OCI-LY3 (cell line): ENCODE data around the gene NOC2L.

Source experiments
- H2AFZ ChIP-seq: fragments of 200-600, 300-600 bp; shearing (Covaris generic); 2 replicates; pipeline ENCODE4 v1.6.0; 2014; ENCODE audit warnings: antibody characterized with exemption, low read depth, low read length
- H3K27ac ChIP-seq: fragments of 200-600, 300-600 bp; sonication (generic); 2 replicates; pipeline ENCODE4 v1.5.1; 2014; ENCODE audit warnings: mild to moderate bottlenecking, low read length, moderate library complexity, mixed read lengths
- H3K27me3 ChIP-seq: fragments of 200-600, 300-600 bp; sonication (generic); 2 replicates; pipeline ENCODE4 v1.6.1; 2014; ENCODE audit warnings: low read depth, low read length, mixed read lengths
- H3K36me3 ChIP-seq: fragments of 200-600, 300-600 bp; sonication (generic); replicated peaks from 2 replicates; pipeline ENCODE3; 2014; ENCODE audit warnings: low read depth, low read length, mixed read lengths
- H3K4me1 ChIP-seq: fragments of 300-600, 200-600 bp; sonication (generic); 2 replicates; pipeline ENCODE4 v1.6.1; 2014; ENCODE audit warnings: low read length, mixed read lengths
- H3K4me2 ChIP-seq: fragments of 200-600, 300-600 bp; sonication (generic); 2 replicates; pipeline ENCODE4 v1.6.1; 2014; ENCODE audit warnings: low read length, mixed read lengths
- H3K4me3 ChIP-seq: fragments of 300-600, 200-600 bp; sonication (generic); 2 replicates; pipeline ENCODE4 v1.5.1; 2014; ENCODE audit warnings: antibody characterized with exemption, mild to moderate bottlenecking, low read length, moderate library complexity
- H3K79me2 ChIP-seq: fragments of 300-600, 200-600 bp; shearing (Covaris generic); 2 replicates; pipeline ENCODE4 v1.6.1; 2014; ENCODE audit warnings: mild to moderate bottlenecking, low read length, mixed read lengths
- H3K9ac ChIP-seq: fragments of 300-600, 200-600 bp; shearing (Covaris generic); 2 replicates; pipeline ENCODE4 v1.6.0; 2014; ENCODE audit warnings: mild to moderate bottlenecking, low read length, moderate library complexity
- H3K9me3 ChIP-seq: fragments of 200-600, 300-600 bp; shearing (Covaris generic); 2 replicates; pipeline ENCODE4 v1.6.1; 2014; ENCODE audit warnings: low read length, mixed read lengths; ENCODE audit not compliant: insufficient read depth
- H4K20me1 ChIP-seq: fragments of 200-600, 300-600 bp; sonication (generic); 2 replicates; pipeline ENCODE4 v1.6.1; 2016; ENCODE audit warnings: low read length, mixed read lengths; ENCODE audit not compliant: insufficient read depth
- EZH2phosphoT487 ChIP-seq: fragments of 200-600 bp; shearing (Covaris generic); IDR thresholded peaks from 2 replicates; pipeline ENCODE4 v1.6.1; 2018; ENCODE audit warnings: antibody characterized with exemption, mixed run types, low read depth
- TF ChIP-seq, protein P1 (sequence below): fragments of 200-600, 300-600 bp; sonication (generic); IDR thresholded peaks from 2 replicates; pipeline ENCODE4 v1.5.1; 2014; ENCODE audit warnings: antibody characterized with exemption, low read length, low read depth

Gene NOC2L

DNA sequence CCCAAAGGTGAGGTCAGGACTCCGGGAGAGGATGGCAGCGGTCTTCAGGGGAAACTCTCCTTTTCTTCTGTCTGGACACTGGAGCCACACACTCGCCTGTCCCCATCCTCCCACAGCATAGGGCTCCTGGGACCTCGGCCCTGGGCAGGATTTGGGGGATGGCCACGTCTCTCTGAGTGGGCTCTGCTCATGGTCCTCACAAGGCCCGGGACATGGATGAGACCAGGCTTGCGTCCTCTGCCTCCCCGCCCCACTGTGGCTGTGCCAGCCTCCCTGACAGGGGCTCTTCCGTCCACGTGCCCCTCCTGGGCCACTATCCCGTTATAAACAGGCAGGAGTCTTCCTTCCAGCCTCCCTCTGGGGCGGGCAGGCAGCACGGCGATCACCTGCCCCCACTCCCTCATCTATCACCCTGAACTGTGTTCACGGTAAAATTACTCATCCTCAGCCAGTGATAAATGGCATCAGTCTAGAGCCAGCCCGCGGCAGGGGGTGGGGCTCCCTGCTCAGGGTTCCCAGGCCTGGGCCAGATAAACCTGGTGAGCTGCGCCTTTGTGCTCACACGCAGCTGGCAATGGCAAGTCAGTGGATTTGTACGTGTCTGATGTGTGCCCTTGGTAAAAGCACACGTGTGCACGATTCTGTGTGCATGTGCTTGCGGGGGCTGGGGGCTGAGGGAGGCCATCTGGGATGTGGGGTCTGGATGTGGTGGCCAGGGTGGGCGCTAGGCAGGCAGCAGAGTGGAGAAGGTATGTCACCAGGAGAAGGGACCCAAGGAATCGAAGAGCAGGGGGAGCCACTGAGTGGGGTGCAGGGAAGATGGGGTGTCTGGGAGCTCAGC, 48.0 kb downstream of the NOC2L start:
- no peak overlapping the region for H2AFZ ChIP-seq
- H3K79me2 ChIP-seq, result no peaks in the 10 kb centered on the region
- H3K9me3 ChIP-seq, result no peaks in the 10 kb centered on the region
- no peaks in the 10 kb centered on the region for H3K4me1 ChIP-seq
- H3K36me3 ChIP-seq, result no peaks in the 10 kb centered on the region
- H3K27ac ChIP-seq, result no peak overlapping the region
- H3K4me2 ChIP-seq, result no peak overlapping the region
- no peak overlapping the region for H3K9ac ChIP-seq
- H3K4me3 ChIP-seq, result no peak overlapping the region
- no peaks in the 10 kb centered on the region for H4K20me1 ChIP-seq
- peaks cover 16% of the 10 kb centered on the region for H3K27me3 ChIP-seq
- no peak for TF ChIP-seq EZH2phosphoT487
- TF ChIP-seq, protein P1, sequence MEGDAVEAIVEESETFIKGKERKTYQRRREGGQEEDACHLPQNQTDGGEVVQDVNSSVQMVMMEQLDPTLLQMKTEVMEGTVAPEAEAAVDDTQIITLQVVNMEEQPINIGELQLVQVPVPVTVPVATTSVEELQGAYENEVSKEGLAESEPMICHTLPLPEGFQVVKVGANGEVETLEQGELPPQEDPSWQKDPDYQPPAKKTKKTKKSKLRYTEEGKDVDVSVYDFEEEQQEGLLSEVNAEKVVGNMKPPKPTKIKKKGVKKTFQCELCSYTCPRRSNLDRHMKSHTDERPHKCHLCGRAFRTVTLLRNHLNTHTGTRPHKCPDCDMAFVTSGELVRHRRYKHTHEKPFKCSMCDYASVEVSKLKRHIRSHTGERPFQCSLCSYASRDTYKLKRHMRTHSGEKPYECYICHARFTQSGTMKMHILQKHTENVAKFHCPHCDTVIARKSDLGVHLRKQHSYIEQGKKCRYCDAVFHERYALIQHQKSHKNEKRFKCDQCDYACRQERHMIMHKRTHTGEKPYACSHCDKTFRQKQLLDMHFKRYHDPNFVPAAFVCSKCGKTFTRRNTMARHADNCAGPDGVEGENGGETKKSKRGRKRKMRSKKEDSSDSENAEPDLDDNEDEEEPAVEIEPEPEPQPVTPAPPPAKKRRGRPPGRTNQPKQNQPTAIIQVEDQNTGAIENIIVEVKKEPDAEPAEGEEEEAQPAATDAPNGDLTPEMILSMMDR, result no peak

DNA sequence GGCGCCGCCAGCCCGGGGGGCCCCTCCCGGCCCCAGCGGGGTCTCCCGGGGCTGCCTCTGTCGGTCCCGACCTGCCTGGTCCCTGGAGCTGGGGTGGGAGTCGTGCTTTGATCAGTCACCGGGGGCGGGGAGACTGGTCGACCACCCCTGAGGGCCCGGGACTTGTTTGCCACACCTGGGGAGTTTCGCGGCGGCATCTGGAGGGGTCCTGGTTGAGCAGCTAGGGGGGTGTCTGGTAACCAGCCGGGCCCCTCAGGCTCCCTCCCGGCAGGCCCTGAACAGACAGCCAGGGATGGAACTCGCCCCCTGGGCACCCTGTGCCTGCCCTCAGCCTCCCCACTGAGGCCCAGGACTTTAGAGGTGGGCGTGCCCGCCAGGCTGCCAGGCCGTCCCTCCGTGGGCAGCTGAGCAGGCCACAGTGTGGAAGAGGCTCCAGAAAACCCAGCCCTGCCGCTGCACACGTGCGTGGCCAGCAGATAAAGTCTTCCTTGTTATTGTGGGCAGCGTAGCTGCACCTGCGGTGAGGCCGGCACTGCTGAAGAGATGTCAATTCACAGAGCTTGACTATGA, 48.7 kb downstream of the NOC2L start:
- no peak overlapping the region for H3K4me3 ChIP-seq
- no peak overlapping the region for H3K27ac ChIP-seq
- no peaks in the 10 kb centered on the region for H4K20me1 ChIP-seq
- H3K79me2 ChIP-seq, result no peaks in the 10 kb centered on the region
- H3K9ac ChIP-seq, result no peak overlapping the region
- peaks cover 15% of the 10 kb centered on the region for H3K27me3 ChIP-seq
- no peak overlapping the region for H3K4me2 ChIP-seq
- H3K4me1 ChIP-seq, result no peaks in the 10 kb centered on the region
- H2AFZ ChIP-seq, result no peak overlapping the region
- TF ChIP-seq EZH2phosphoT487, result no peak
- TF ChIP-seq, protein P1, result no peak
- no peaks in the 10 kb centered on the region for H3K36me3 ChIP-seq
- no peaks in the 10 kb centered on the region for H3K9me3 ChIP-seq

DNA sequence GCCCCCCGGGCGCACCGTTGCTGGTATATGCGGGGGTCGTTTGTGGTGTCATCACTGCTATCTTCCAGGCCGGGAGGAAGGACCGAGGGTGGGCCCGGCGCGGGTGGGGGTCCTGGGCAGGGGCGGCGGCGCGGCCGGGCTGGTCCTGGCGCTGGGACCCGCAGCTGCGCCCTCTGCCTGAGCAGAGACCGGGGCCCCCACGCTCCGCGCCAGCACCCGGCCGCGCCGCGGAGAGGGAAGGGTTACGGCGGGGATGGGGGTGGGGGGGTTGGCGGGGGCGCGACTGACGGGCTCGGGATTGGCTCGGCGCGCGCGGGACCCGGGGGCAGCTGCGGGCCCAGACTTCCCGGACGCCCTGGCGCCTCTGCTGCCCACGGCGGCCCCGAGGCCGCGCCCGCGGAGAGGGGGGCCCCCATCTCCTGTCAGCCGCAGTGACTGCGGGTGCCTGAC, 49.2 kb downstream of the NOC2L start:
- Histone ChIP-seq H3K27ac (no peak overlapping the region), H3K9me3 (no peaks in the 10 kb centered on the region), H3K4me1 (no peaks in the 10 kb centered on the region), H3K36me3 (no peaks in the 10 kb centered on the region), H3K4me2 (no peak overlapping the region), H3K27me3 (peaks cover 13% of the 10 kb centered on the region), H3K79me2 (no peaks in the 10 kb centered on the region), H2AFZ (no peak overlapping the region), H4K20me1 (no peaks in the 10 kb centered on the region), H3K9ac (no peak overlapping the region), H3K4me3 (no peak overlapping the region)
- TF ChIP-seq, protein P1, result no peak

DNA sequence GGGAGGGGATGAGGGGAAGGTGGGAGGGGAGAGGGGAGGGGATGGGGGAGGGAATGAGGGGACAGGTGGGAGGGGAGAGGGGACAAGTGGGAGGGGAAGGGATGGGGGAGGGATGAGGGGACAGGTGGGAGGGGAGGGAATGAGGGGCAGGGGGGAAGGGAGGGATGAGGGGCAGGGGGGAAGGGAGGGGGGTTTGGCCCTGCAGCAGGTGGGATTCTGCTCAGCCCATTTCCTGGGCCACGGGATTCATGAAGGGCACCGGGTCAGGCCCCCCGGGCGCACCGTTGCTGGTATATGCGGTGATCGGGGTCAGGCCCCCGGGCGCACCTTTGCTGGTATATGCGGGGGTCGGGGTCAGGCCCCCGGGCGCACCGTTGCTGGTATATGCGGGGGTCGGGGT, 50.4 kb downstream of the NOC2L start:
- no peak for TF ChIP-seq EZH2phosphoT487
- TF ChIP-seq, protein P1, result no peak
- Histone ChIP-seq H3K9ac (no peak overlapping the region), H3K36me3 (no peaks in the 10 kb centered on the region), H3K9me3 (no peaks in the 10 kb centered on the region), H2AFZ (no peak overlapping the region), H3K4me2 (no peak overlapping the region), H4K20me1 (no peaks in the 10 kb centered on the region), H3K27me3 (peaks cover 12% of the 10 kb centered on the region), H3K79me2 (no peaks in the 10 kb centered on the region), H3K27ac (no peak overlapping the region), H3K4me1 (no peaks in the 10 kb centered on the region), H3K4me3 (no peak overlapping the region)
